H9 (cell line): ENCODE results near the gene RFESD. TPM values are rescaled to one million over a fixed set of nuclear protein-coding genes. Genes with fewer than 3 reads are reported as not detected.

Experiments
- DNase-seq: peaks from one replicate; pipeline ENCODE4 v3.0.0-alpha.2; 2017
- H2AFZ ChIP-seq: one replicate; pipeline ENCODE4 v1.6.1; 2013; ENCODE audit warnings: mild to moderate bottlenecking, low read length, control low read depth, moderate library complexity
- H2AK5ac ChIP-seq: 2 replicates; pipeline ENCODE4 v1.6.1; 2013; ENCODE audit warnings: low read length, control low read depth, mixed read lengths; ENCODE audit not compliant: insufficient read length
- H2BK120ac ChIP-seq: one replicate; pipeline ENCODE4 v1.6.1; 2013; ENCODE audit warnings: low read depth, mild to moderate bottlenecking, low read length, control low read depth, inconsistent platforms; ENCODE audit not compliant: poor library complexity, severe bottlenecking
- H2BK12ac ChIP-seq: 2 replicates; pipeline ENCODE4 v1.6.1; 2013; ENCODE audit warnings: low read length, control low read depth, mixed read lengths, low read depth; ENCODE audit not compliant: insufficient read length
- H2BK15ac ChIP-seq: 2 replicates; pipeline ENCODE4 v1.6.1; 2013; ENCODE audit warnings: low read depth, low read length, control low read depth
- H2BK20ac ChIP-seq: one replicate; pipeline ENCODE4 v1.6.1; 2013; ENCODE audit warnings: low read depth, mild to moderate bottlenecking, low read length, control low read depth, inconsistent platforms; ENCODE audit not compliant: poor library complexity, severe bottlenecking
- H2BK5ac ChIP-seq: 2 replicates; pipeline ENCODE4 v1.6.1; 2013; ENCODE audit warnings: low read length, control low read depth, mixed read lengths; ENCODE audit not compliant: insufficient read length
- H3K14ac ChIP-seq: 2 replicates; pipeline ENCODE4 v1.6.1; 2013; ENCODE audit warnings: low read length, control low read depth; ENCODE audit not compliant: insufficient read depth
- H3K18ac ChIP-seq: 2 replicates; pipeline ENCODE4 v1.6.1; 2013; ENCODE audit warnings: low read depth, mild to moderate bottlenecking, mixed read lengths, low read length, control low read depth; ENCODE audit not compliant: insufficient read length
- H3K23ac ChIP-seq: 2 replicates; pipeline ENCODE4 v1.6.1; 2013; ENCODE audit warnings: low read length, control low read depth, mixed read lengths, low read depth; ENCODE audit not compliant: insufficient read length
- H3K23me2 ChIP-seq: 2 replicates; pipeline ENCODE4 v1.6.1; 2013; ENCODE audit warnings: low read depth, mild to moderate bottlenecking, mixed read lengths, low read length, control low read depth; ENCODE audit not compliant: insufficient read length, poor library complexity, severe bottlenecking
- H3K27ac ChIP-seq: 2 replicates; pipeline ENCODE4 v1.5.1; 2013; ENCODE audit warnings: low read length, control low read depth, mixed read lengths, low read depth; ENCODE audit not compliant: insufficient read length
- H3K27me3 ChIP-seq: 2 replicates; pipeline ENCODE4 v1.6.1; 2013; ENCODE audit warnings: low read length, control low read depth, inconsistent platforms; ENCODE audit not compliant: insufficient read depth
- H3K4ac ChIP-seq: 2 replicates; pipeline ENCODE4 v1.6.1; 2013; ENCODE audit warnings: low read depth, mild to moderate bottlenecking, control low read depth, inconsistent platforms, low read length, moderate library complexity
- H3K4me1 ChIP-seq: 2 replicates; pipeline ENCODE4 v1.6.1; 2013; ENCODE audit warnings: low read length, control low read depth, inconsistent platforms; ENCODE audit not compliant: insufficient read depth
- H3K4me2 ChIP-seq: 2 replicates; pipeline ENCODE4 v1.6.1; 2013; ENCODE audit warnings: low read length, control low read depth, mixed read lengths; ENCODE audit not compliant: insufficient read length, insufficient read depth
- H3K56ac ChIP-seq: 2 replicates; pipeline ENCODE4 v1.6.1; 2013; ENCODE audit warnings: low read depth, mild to moderate bottlenecking, mixed read lengths, low read length, control low read depth; ENCODE audit not compliant: insufficient read length
- H3K79me1 ChIP-seq: 2 replicates; pipeline ENCODE4 v1.6.1; 2013; ENCODE audit warnings: low read depth, mild to moderate bottlenecking, moderate library complexity, low read length, control low read depth, inconsistent platforms; ENCODE audit not compliant: insufficient read depth, poor library complexity, severe bottlenecking
- H3K79me2 ChIP-seq: 2 replicates; pipeline ENCODE4 v1.6.1; 2013; ENCODE audit warnings: low read length, control low read depth, inconsistent platforms; ENCODE audit not compliant: insufficient read depth
- H3K9ac ChIP-seq: 2 replicates; pipeline ENCODE4 v1.6.1; 2013; ENCODE audit warnings: low read length, control low read depth, mixed read lengths; ENCODE audit not compliant: insufficient read length; ENCODE audit errors: extremely low read depth
- H3K9me3 ChIP-seq: one replicate; pipeline ENCODE4 v1.6.1; 2013; ENCODE audit warnings: low read depth, low read length, inconsistent platforms; ENCODE audit not compliant: control insufficient read depth
- H3T11ph ChIP-seq: one replicate; pipeline ENCODE4 v1.6.1; 2013; ENCODE audit warnings: mild to moderate bottlenecking, low read length, control low read depth, inconsistent platforms
- H4K20me1 ChIP-seq: one replicate; pipeline ENCODE4 v1.6.1; 2013; ENCODE audit not compliant: control insufficient read depth, insufficient read length, insufficient read depth
- H4K5ac ChIP-seq: 2 replicates; pipeline ENCODE4 v1.6.1; 2013; ENCODE audit warnings: low read depth, mild to moderate bottlenecking, mixed read lengths, low read length, control low read depth; ENCODE audit not compliant: insufficient read length
- H4K8ac ChIP-seq: replicated peaks from 2 replicates; pipeline ENCODE4 v1.6.1; 2013; ENCODE audit warnings: low read length, control low read depth, mixed read lengths, low read depth; ENCODE audit not compliant: insufficient read length
- H4K91ac ChIP-seq: 2 replicates; pipeline ENCODE4 v1.6.1; 2013; ENCODE audit warnings: low read depth, mild to moderate bottlenecking, moderate library complexity, mixed read lengths, low read length, control low read depth; ENCODE audit not compliant: insufficient read length
- H3K27ac Mint-ChIP-seq, 3 experiments: 2 replicates in 2 of 3; 3 replicates in 1 of 3; pipeline ENCODE4 v1.8.0; 2020 to 2021; ENCODE audit warnings: mixed read lengths in 3 of 3, mild to moderate bottlenecking in 1 of 3, moderate library complexity in 1 of 3
- H3K27me3 Mint-ChIP-seq: 2 replicates; pipeline ENCODE4 v1.8.0; 2021; ENCODE audit warnings: low read depth, mild to moderate bottlenecking, moderate library complexity, mixed read lengths
- H3K36me3 Mint-ChIP-seq, 3 experiments: 2 replicates in 2 of 3; 3 replicates in 1 of 3; pipeline ENCODE4 v1.8.0; 2020 to 2021; ENCODE audit warnings: low read depth in 3 of 3, mixed read lengths in 3 of 3; ENCODE audit not compliant: insufficient read depth in 1 of 3
- H3K4me1 Mint-ChIP-seq, 2 experiments: 2 replicates each; pipeline ENCODE4 v1.8.0; 2020; ENCODE audit warnings: mixed read lengths in 2 of 2
- H3K4me3 Mint-ChIP-seq, 2 experiments: 2 replicates in 1 of 2; 3 replicates in 1 of 2; pipeline ENCODE4 v1.8.0; 2020 to 2021; ENCODE audit warnings: mild to moderate bottlenecking in 2 of 2, mixed read lengths in 2 of 2, moderate library complexity in 1 of 2
- H3K9me3 Mint-ChIP-seq, 2 experiments: 2 replicates in 1 of 2; 3 replicates in 1 of 2; pipeline ENCODE4 v1.8.0; 2020; ENCODE audit warnings: mild to moderate bottlenecking in 2 of 2, mixed read lengths in 2 of 2, moderate library complexity in 1 of 2
- CTCF ChIP-seq: fragments of 200-600 bp; sonication (generic); conservative IDR thresholded peaks from 3 replicates; pipeline ENCODE4 v1.8.0; 2021; ENCODE audit warnings: antibody characterized with exemption, mild to moderate bottlenecking
- WGBS: extraction: QIAGEN DNeasy Blood & Tissue Kit; methylation state at CpG from one replicate; pipeline ENCODE4 v1.1.7; 2013; ENCODE audit warnings: missing lambda C conversion rate, low lambda C conversion rate, mixed read lengths; ENCODE audit not compliant: insufficient read length; ENCODE audit errors: extremely low coverage; 5-methylcytosine and 5-hydroxymethylcytosine counted together
- total RNA-seq: library from RNA; stranded (reverse); gene quantifications from 2 replicates; pipeline ENCODE4 v1.2.1, GENCODE V29; 2021

RFESD gene
- total RNA-seq, 1 experiment from 2014 or later: 1.7 TPM

- H3K9me3 ChIP-seq: no peaks in the 10 kb centered on the region
- H4K8ac ChIP-seq: no peak overlapping the region
- H3K4me3 Mint-ChIP-seq: peak overlapping the region; percentile 62 to 84
- H3K79me1 ChIP-seq: no peaks in the 10 kb centered on the region
- no peak overlapping the region for H3K9ac ChIP-seq
- no peak overlapping the region for H4K5ac ChIP-seq
- no peak overlapping the region for H2BK20ac ChIP-seq
- H2BK15ac ChIP-seq: no peak overlapping the region
- no peak overlapping the region for H2AK5ac ChIP-seq
- no peak overlapping the region for H3K4ac ChIP-seq
- no CpG with 5 or more reads among the region's 19 CpGs for WGBS
- no peak overlapping the region for H2BK120ac ChIP-seq
- no peaks in the 10 kb centered on the region for H3K79me2 ChIP-seq
- H3K27ac Mint-ChIP-seq: no peak overlapping the region
- H4K20me1 ChIP-seq: no peaks in the 10 kb centered on the region
- peaks cover 23% of the 10 kb centered on the region for H3K27me3 ChIP-seq
- H3K4me1 ChIP-seq: no peaks in the 10 kb centered on the region
- peaks cover 14% of the 10 kb centered on the region in 2 experiments for H3K4me1 Mint-ChIP-seq
- H3K56ac ChIP-seq: no peak overlapping the region
- H4K91ac ChIP-seq: no peak overlapping the region
- H3K23ac ChIP-seq: no peak overlapping the region
- no peak overlapping the region for H3K18ac ChIP-seq
- H3K14ac ChIP-seq: no peak overlapping the region
- no peak for TF ChIP-seq CTCF
- DNase-seq: no peak
- H3K27ac ChIP-seq: no peak overlapping the region
- H3T11ph ChIP-seq: no peak overlapping the region
- no peak overlapping the region for H2BK12ac ChIP-seq
- H3K4me2 ChIP-seq: peak overlapping the region; percentile 62
- H2AFZ ChIP-seq: no peak overlapping the region
- H3K23me2 ChIP-seq: peaks cover 13% of the 10 kb centered on the region
- H3K36me3 Mint-ChIP-seq: peaks cover 0 to 3% (median 0%) of the 10 kb centered on the region in 3 experiments; a peak in 3 of 7 replicates
- H3K9me3 Mint-ChIP-seq: peaks cover 0 to 5% of the 10 kb centered on the region in 2 experiments; a peak in 2 of 5 replicates
- H3K27me3 Mint-ChIP-seq: peaks cover 68% of the 10 kb centered on the region
- no peak overlapping the region for H2BK5ac ChIP-seq
Measured at GRCh38 chr5:95619514-95620029, 27.0 kb upstream of the RFESD start.
